ENCODE data around the gene IQCF5. TPM values are rescaled to one million over a fixed set of nuclear protein-coding genes. Genes with fewer than 3 reads are reported as not detected.
"Not testable (repeated sequence)": the region's sequence is repeated elsewhere in the genome, so short reads cannot be mapped to it uniquely, and the experiment has no call there.

Gene IQCF5
- total RNA-seq, 1 donor, result not detected

DNA sequence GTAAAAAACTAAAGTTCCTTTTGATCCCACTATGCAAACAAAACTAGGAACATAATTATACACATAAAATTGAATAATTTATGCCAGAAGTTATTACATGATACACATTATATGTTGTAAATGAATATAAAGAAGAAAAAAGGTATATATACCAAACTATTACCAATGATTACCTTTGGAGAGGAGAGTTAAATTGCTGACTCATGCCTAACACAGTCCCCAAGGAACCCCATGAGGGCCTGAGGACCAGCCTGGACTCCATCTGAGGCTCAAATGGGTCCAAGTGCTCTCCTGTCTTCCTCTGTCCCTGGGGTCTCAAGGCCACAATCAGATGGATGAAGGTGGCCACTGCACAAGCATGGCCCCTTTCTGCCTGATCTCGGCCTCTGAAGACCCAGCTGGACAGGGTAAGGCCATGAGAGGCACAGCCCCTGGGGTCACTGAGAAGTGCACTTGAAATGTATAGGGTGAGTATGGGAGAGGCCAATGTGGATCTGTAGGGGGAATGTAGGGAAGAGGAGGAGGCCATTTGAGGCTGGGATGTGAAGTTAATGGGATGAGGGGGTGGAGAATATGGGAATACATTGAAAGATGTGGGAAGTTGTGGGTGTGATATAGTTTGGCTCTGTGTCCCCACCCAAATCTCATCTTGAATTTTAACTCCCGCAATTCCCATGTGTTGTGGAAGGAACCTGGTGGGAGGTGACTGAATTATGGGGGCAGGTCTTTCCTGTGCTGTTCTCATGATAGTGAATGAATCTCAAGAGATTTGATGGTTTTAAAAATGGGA is 28.8 kb upstream of the IQCF5 start:
- Histone ChIP-seq H3K79me2 (ENCODE audit: insufficient read depth, low read length) (no peaks in the 10 kb centered on the region), H3K27me3 (ENCODE audit: insufficient read depth, low read length) (no peaks in the 10 kb centered on the region), H3K27ac (ENCODE audit: low read depth, low read length) (no peak overlapping the region), H3K36me3 (ENCODE audit: insufficient read depth, low read length) (no peaks in the 10 kb centered on the region), H4K20me1 (ENCODE audit: insufficient read depth, low read length) (no peaks in the 10 kb centered on the region), H3K4me3 (ENCODE audit: insufficient read depth, low read length) (no peak overlapping the region), H3K4me1 (ENCODE audit: insufficient read depth, low read length) (no peaks in the 10 kb centered on the region), H3K4me2 (ENCODE audit: insufficient read depth, low read length) (no peak overlapping the region), H3K9me3 (ENCODE audit: low read depth, low read length) (no peaks in the 10 kb centered on the region), H2AFZ (ENCODE audit: low read length) (no peak overlapping the region)
- no peak for TF ChIP-seq CTCF (IDR thresholded peaks at IDR 0.05; ENCODE audit: extremely low read depth, low read depth, low read length)
- DNase-seq (ENCODE audit: insufficient read length, low spot score, missing footprints), result no peak

GRCh38 chr3:51902361-51902760 is 27.0 kb upstream of the IQCF5 start:
- H3K36me3 ChIP-seq (ENCODE audit: insufficient read depth, low read length); DNase-seq (ENCODE audit: insufficient read length, low spot score, missing footprints); H4K20me1 ChIP-seq (ENCODE audit: insufficient read depth, low read length); H3K9me3 ChIP-seq (ENCODE audit: low read depth, low read length); H3K27ac ChIP-seq (ENCODE audit: low read depth, low read length); H2AFZ ChIP-seq (ENCODE audit: low read length); H3K4me2 ChIP-seq (ENCODE audit: insufficient read depth, low read length); H3K4me3 ChIP-seq (ENCODE audit: insufficient read depth, low read length); H3K4me1 ChIP-seq (ENCODE audit: insufficient read depth, low read length); H3K27me3 ChIP-seq (ENCODE audit: insufficient read depth, low read length); H3K79me2 ChIP-seq (ENCODE audit: insufficient read depth, low read length): not testable (repeated sequence)

DNA sequence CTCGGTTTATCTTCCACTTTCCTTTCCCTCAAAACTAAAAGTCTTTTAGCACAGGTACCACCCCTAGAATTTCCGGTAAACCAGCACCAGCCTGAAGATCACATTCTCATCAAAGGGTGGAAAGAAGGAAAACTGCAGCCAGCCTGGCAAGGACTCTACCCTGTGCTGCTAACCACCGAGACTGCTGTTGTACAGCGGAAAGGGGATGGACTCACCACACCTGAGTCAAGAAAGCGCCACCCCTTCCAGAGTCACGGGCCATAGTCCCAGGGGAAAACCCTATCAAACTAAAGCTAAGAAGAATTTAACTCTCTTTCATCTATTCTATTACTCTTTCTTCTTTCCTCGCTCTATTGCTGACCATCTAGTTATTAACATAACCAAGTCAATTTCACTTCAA is 24.6 kb upstream of the IQCF5 start:
- not testable (repeated sequence) for H2AFZ ChIP-seq (ENCODE audit: low read length); H3K4me1 ChIP-seq (ENCODE audit: insufficient read depth, low read length); H3K79me2 ChIP-seq (ENCODE audit: insufficient read depth, low read length); H3K4me3 ChIP-seq (ENCODE audit: insufficient read depth, low read length); H3K4me2 ChIP-seq (ENCODE audit: insufficient read depth, low read length); H4K20me1 ChIP-seq (ENCODE audit: insufficient read depth, low read length); H3K27me3 ChIP-seq (ENCODE audit: insufficient read depth, low read length); H3K36me3 ChIP-seq (ENCODE audit: insufficient read depth, low read length); H3K27ac ChIP-seq (ENCODE audit: low read depth, low read length); DNase-seq (ENCODE audit: insufficient read length, low spot score, missing footprints); H3K9me3 ChIP-seq (ENCODE audit: low read depth, low read length)

DNA sequence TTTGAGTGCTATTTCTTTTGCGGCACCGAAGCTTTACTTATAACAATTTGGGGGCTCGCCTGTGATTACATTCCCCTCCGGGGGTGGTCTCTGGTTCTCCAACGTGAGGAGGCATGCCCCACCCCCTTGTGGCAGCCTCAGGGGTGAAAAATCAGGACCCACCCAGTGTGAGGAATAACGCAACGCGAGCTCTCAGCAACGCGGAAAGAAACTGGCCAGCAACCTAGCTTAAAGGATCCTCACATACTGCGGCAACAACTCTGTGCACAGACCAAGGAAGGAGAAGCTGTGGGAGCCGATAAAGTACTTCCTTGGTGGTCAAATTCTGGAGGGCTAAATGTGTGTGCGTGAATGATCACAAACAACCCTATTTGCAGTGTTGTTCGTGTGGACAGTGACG is 22.0 kb upstream of the IQCF5 start:
- Histone ChIP-seq H3K4me1 (ENCODE audit: insufficient read depth, low read length) (no peaks in the 10 kb centered on the region), H3K9me3 (ENCODE audit: low read depth, low read length) (no peaks in the 10 kb centered on the region), H2AFZ (ENCODE audit: low read length) (no peak overlapping the region), H3K27ac (ENCODE audit: low read depth, low read length) (no peak overlapping the region), H3K4me3 (ENCODE audit: insufficient read depth, low read length) (no peak overlapping the region), H3K79me2 (ENCODE audit: insufficient read depth, low read length) (no peaks in the 10 kb centered on the region), H3K4me2 (ENCODE audit: insufficient read depth, low read length) (no peak overlapping the region), H4K20me1 (ENCODE audit: insufficient read depth, low read length) (no peaks in the 10 kb centered on the region), H3K27me3 (ENCODE audit: insufficient read depth, low read length) (no peaks in the 10 kb centered on the region), H3K36me3 (ENCODE audit: insufficient read depth, low read length) (no peaks in the 10 kb centered on the region)
- DNase-seq (ENCODE audit: insufficient read length, low spot score, missing footprints), result no peak
- no peak for TF ChIP-seq CTCF (IDR thresholded peaks at IDR 0.05; ENCODE audit: extremely low read depth, low read depth, low read length)

DNA sequence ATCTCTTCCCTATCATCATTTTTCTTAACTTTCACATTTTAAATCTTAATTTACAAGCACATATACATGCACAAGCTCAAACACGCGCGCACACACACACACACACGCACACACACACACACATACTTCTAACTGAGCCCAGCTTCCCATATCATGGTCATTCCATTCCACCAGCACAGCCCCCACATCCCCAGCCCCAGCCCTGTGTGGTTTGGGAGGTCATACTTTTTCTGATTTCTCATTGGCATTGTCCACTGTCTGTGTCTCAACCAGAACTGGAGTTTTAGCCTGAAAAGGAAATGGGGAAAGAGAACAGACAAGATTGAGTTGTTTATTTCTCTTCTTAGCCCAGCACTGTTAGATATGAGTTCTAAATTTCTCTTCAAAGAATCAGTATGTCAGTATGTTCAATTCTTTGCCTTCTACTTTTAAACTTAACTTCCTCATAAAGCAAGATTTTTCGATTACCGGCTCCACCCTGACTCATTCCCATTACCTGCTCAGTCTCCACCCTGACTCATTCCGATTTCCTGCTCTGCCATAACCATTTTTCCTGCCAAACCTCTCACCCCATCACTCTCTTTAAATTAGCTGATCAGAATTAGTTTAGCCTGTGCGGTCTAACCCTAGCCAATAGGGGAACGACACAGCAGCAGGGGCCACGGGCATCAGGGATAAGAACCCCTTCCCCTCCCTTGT is 21.4 kb upstream of the IQCF5 start:
- H3K36me3 ChIP-seq (ENCODE audit: insufficient read depth, low read length), result no peaks in the 10 kb centered on the region
- H3K4me1 ChIP-seq (ENCODE audit: insufficient read depth, low read length), result no peaks in the 10 kb centered on the region
- no peaks in the 10 kb centered on the region for H3K27me3 ChIP-seq (ENCODE audit: insufficient read depth, low read length)
- TF ChIP-seq CTCF (IDR thresholded peaks at IDR 0.05; ENCODE audit: extremely low read depth, low read depth, low read length), result no peak
- H3K27ac ChIP-seq (ENCODE audit: low read depth, low read length), result no peak overlapping the region
- H3K9me3 ChIP-seq (ENCODE audit: low read depth, low read length), result no peaks in the 10 kb centered on the region
- no peaks in the 10 kb centered on the region for H3K79me2 ChIP-seq (ENCODE audit: insufficient read depth, low read length)
- no peak for DNase-seq (ENCODE audit: insufficient read length, low spot score, missing footprints)
- H3K4me2 ChIP-seq (ENCODE audit: insufficient read depth, low read length), result no peak overlapping the region
- no peaks in the 10 kb centered on the region for H4K20me1 ChIP-seq (ENCODE audit: insufficient read depth, low read length)
- no peak overlapping the region for H2AFZ ChIP-seq (ENCODE audit: low read length)
- no peak overlapping the region for H3K4me3 ChIP-seq (ENCODE audit: insufficient read depth, low read length)

Data from osteoblast (primary cell).